Activated T-cell treated with anti-CD3 and anti-CD28 coated beads for 48 hours (primary cell): ENCODE data around the gene PRRC2B.
A peak's percentile ranks its signal among the peaks of the same experiment; 100 is the strongest.
"Not testable (repeated sequence)": the region's sequence is repeated elsewhere in the genome, so short reads cannot be mapped to it uniquely, and the experiment has no call there.

Source experiments
- DNase-seq: peaks from one replicate; pipeline ENCODE4 v3.0.0-alpha.2; 2020; ENCODE audit warnings: low read depth

PRRC2B gene

GRCh38 chr9:131485728-131486422 lies 92.0 kb downstream of the PRRC2B start:
- DNase-seq: no peak

- no peak for DNase-seq
Measured at GRCh38 chr9:131487001-131487400, 93.1 kb downstream of the PRRC2B start.

- no peak for DNase-seq
Measured at GRCh38 chr9:131487621-131488031, 93.7 kb downstream of the PRRC2B start.

- DNase-seq: no peak
Measured at GRCh38 chr9:131490514-131490913, 96.6 kb downstream of the PRRC2B start.

GRCh38 chr9:131491001-131491710 lies 97.3 kb downstream of the PRRC2B start:
- no peak for DNase-seq

GRCh38 chr9:131492070-131492469 lies 98.2 kb downstream of the PRRC2B start:
- no peak for DNase-seq

- no peak for DNase-seq
Measured at GRCh38 chr9:131494296-131494870, 100.5 kb downstream of the PRRC2B start.

GRCh38 chr9:131495785-131496184 lies 101.9 kb downstream of the PRRC2B start:
- no peak for DNase-seq

- no peak for DNase-seq
Measured at GRCh38 chr9:131496844-131497405, 103.0 kb downstream of the PRRC2B start.

- no peak for DNase-seq
Measured at GRCh38 chr9:131499254-131499767, 105.4 kb downstream of the PRRC2B start.

- DNase-seq: peak; percentile 62
Measured at GRCh38 chr9:131500377-131500776, 106.5 kb downstream of the PRRC2B start.

- DNase-seq: peak; percentile 56
Measured at GRCh38 chr9:131500939-131501541, 107.2 kb downstream of the PRRC2B start.

GRCh38 chr9:131502781-131503625 lies 109.1 kb downstream of the PRRC2B start, which contains the start of gene POMT1:
POMT1 (plus strand) TSS chr9:131502918; CDS start chr9:131504219, 1,301 bp downstream.
- peak; percentile 89 for DNase-seq

GRCh38 chr9:131503626-131504465 lies 110.0 kb downstream of the PRRC2B start:
- peak; percentile 76 for DNase-seq

GRCh38 chr9:131505012-131505411 lies 111.1 kb downstream of the PRRC2B start:
- no peak for DNase-seq

- no peak for DNase-seq
Measured at GRCh38 chr9:131511416-131511815, 117.5 kb downstream of the PRRC2B start.

- DNase-seq: no peak
Measured at GRCh38 chr9:131511880-131512279, 118.0 kb downstream of the PRRC2B start.

GRCh38 chr9:131513177-131513576 lies 119.3 kb downstream of the PRRC2B start:
- no peak for DNase-seq

GRCh38 chr9:131515559-131516031 lies 121.7 kb downstream of the PRRC2B start:
- DNase-seq: not testable (repeated sequence)

GRCh38 chr9:131516100-131516499 lies 122.2 kb downstream of the PRRC2B start:
- DNase-seq: no peak
